GM20431 (cell line): ENCODE measurements around the gene PALLD.

Experiments
- in situ Hi-C: fragments of 300-500 bp; cut with MseI, MboI; formaldehyde crosslinking; loops from one replicate; pipeline ENCODE4 v1.15.0; 2020; ENCODE audit warnings: low sequenced_read_pairs; ENCODE audit not compliant: unreplicated experiment

PALLD gene

GRCh38 chr4:168584321-168584771 is 87.5 kb downstream of the PALLD start:
- in situ Hi-C loops: no loop called here

GRCh38 chr4:168585168-168586091 is 88.6 kb downstream of the PALLD start:
- in situ Hi-C loops: no loop called here

GRCh38 chr4:168586926-168587325 is 90.1 kb downstream of the PALLD start:
- in situ Hi-C loops: no loop called here

GRCh38 chr4:168587411-168588125 is 90.7 kb downstream of the PALLD start:
- in situ Hi-C loops: no loop called here

- in situ Hi-C loops: no loop called here
These were observed 92.2 kb downstream of the PALLD start for GRCh38 chr4:168588916-168589531.

- in situ Hi-C loops: no loop called here
These were observed 95.8 kb downstream of the PALLD start for GRCh38 chr4:168592676-168593075.

- in situ Hi-C loops: no loop called here
These were observed 96.5 kb downstream of the PALLD start for GRCh38 chr4:168593399-168593798.

GRCh38 chr4:168594121-168594520 is 97.3 kb downstream of the PALLD start:
- in situ Hi-C loops: no loop called here

- in situ Hi-C loops: no loop called here
These were observed 101.3 kb downstream of the PALLD start for GRCh38 chr4:168598191-168598590.

- in situ Hi-C loops: no loop called here
These were observed 104.1 kb downstream of the PALLD start for GRCh38 chr4:168600796-168601583.

GRCh38 chr4:168601899-168602298 is 105.0 kb downstream of the PALLD start:
- in situ Hi-C loops: no loop called here

- in situ Hi-C loops: no loop called here
These were observed 107.9 kb downstream of the PALLD start for GRCh38 chr4:168604496-168605373.

- in situ Hi-C loops: no loop called here
These were observed 108.6 kb downstream of the PALLD start for GRCh38 chr4:168605411-168605810.

- in situ Hi-C loops: no loop called here
These were observed 110.4 kb downstream of the PALLD start for GRCh38 chr4:168607215-168607614.

- in situ Hi-C loops: no loop called here
These were observed 111.9 kb downstream of the PALLD start for GRCh38 chr4:168608771-168609170.

GRCh38 chr4:168609369-168609768 is 112.5 kb downstream of the PALLD start:
- in situ Hi-C loops: no loop called here

- in situ Hi-C loops: no loop called here
These were observed 114.2 kb downstream of the PALLD start for GRCh38 chr4:168610911-168611530.

GRCh38 chr4:168612450-168613135 is 115.7 kb downstream of the PALLD start:
- in situ Hi-C loops: no loop called here
